ENCODE measurements around the gene UAP1L1. TPM values are rescaled to one million over a fixed set of nuclear protein-coding genes. Genes with fewer than 3 reads are reported as not detected.

The UAP1L1 gene
- total RNA-seq, 2 experiments from 2014 or later: 20.2 to 21.9 TPM

GRCh38 chr9:137044502-137045177 is 32.7 kb upstream of the UAP1L1 start:
- peaks cover 26% of the 10 kb centered on the region for H3K4me1 Mint-ChIP-seq
- peak overlapping the region; percentile 65 for H3K27ac Mint-ChIP-seq
- ChIA-PET POLR2A (interaction anchor here (0.9 to 2.2 kb wide), 5 partner anchors 10 to 85 kb away, joined by 3 to 12 read pairs (median 6); no protein-coding TSS in a partner anchor), CTCF (interaction anchor here (0.8 to 2.5 kb wide), 4 partner anchors 10 to 41 kb away, joined by 3 to 18 read pairs (median 10); partner anchors contain the start of gene ABCA2)
- no peaks in the 10 kb centered on the region for H3K36me3 Mint-ChIP-seq (ENCODE audit: low read depth)
- H3K27me3 Mint-ChIP-seq: peaks cover 25% of the 10 kb centered on the region
- H3K9me3 Mint-ChIP-seq: no peaks in the 10 kb centered on the region
- H3K4me3 Mint-ChIP-seq: peak overlapping the region; percentile 76
- no peak for DNase-seq

- Mint-ChIP-seq H3K4me1 (peaks cover 29% of the 10 kb centered on the region), H3K4me3 (peak overlapping the region; percentile 76), H3K27me3 (peaks cover 31% of the 10 kb centered on the region), H3K36me3 (ENCODE audit: low read depth) (no peaks in the 10 kb centered on the region), H3K9me3 (no peaks in the 10 kb centered on the region), H3K27ac (peak overlapping the region; percentile 65)
- ChIA-PET POLR2A (interaction anchor here (1.3 to 2.2 kb wide), 4 partner anchors 10 to 22 kb away, joined by 4 to 12 read pairs (median 7); no protein-coding TSS in a partner anchor), CTCF (interaction anchor here (0.6 to 2.5 kb wide), 9 partner anchors 10 to 80 kb away, joined by 3 to 69 read pairs (median 13); partner anchors contain the start of genes ABCA2, MAN1B1 and SAPCD2)
- DNase-seq: no peak
Observed at GRCh38 chr9:137045294-137046087, 31.8 kb upstream of the UAP1L1 start.

- CTCF ChIA-PET: interaction anchor here (0.7 to 1.9 kb wide), 35 partner anchors 9 to 582 kb away, joined by 3 to 69 read pairs (median 5); partner anchors contain the start of genes AJM1, MAN1B1, PAXX and RNF208
- Mint-ChIP-seq H3K36me3 (ENCODE audit: low read depth) (no peaks in the 10 kb centered on the region), H3K27ac (peak within 1 kb of the TSS; percentile 65), H3K4me1 (peaks cover 29% of the 10 kb centered on the region), H3K4me3 (peak within 1 kb of the TSS; percentile 76), H3K9me3 (no peaks in the 10 kb centered on the region), H3K27me3 (peaks cover 33% of the 10 kb centered on the region)
- DNase-seq: peak; percentile 86
- POLR2A ChIA-PET: interaction anchor here (0.9 to 1.4 kb wide), 7 partner anchors 11 to 25 kb away, joined by 3 to 7 read pairs (median 4); partner anchors contain the start of gene SAPCD2
Observed at GRCh38 chr9:137046088-137046787, 31.1 kb upstream of the UAP1L1 start, which contains the start of gene NPDC1. NPDC1 (minus strand) TSS chr9:137046177; CDS start chr9:137045989, 188 bp downstream.

- Mint-ChIP-seq H3K4me3 (no peak overlapping the region), H3K27ac (no peak overlapping the region), H3K9me3 (no peaks in the 10 kb centered on the region), H3K36me3 (ENCODE audit: low read depth) (no peaks in the 10 kb centered on the region), H3K27me3 (peaks cover 42% of the 10 kb centered on the region), H3K4me1 (peaks cover 23% of the 10 kb centered on the region)
- DNase-seq: no peak
- ChIA-PET POLR2A (interaction anchor here (1.2 kb wide), 1 partner anchor 14 kb away, joined by 3 read pairs; no protein-coding TSS in a partner anchor), CTCF (interaction anchor here (1.7 to 2.2 kb wide), 3 partner anchors 14 to 19 kb away, joined by 7 to 11 read pairs (median 7); no protein-coding TSS in a partner anchor)
Observed at GRCh38 chr9:137048655-137049543, 28.4 kb upstream of the UAP1L1 start.

- peak; percentile 75 for DNase-seq
Observed at GRCh38 chr9:137049544-137050449, 27.5 kb upstream of the UAP1L1 start.

GRCh38 chr9:137050570-137050969 is 26.7 kb upstream of the UAP1L1 start:
- ChIA-PET POLR2A (no interaction called here), CTCF (interaction anchor here (2.0 kb wide), 1 partner anchor 13 kb away, joined by 7 read pairs; no protein-coding TSS in a partner anchor)
- H3K27me3 Mint-ChIP-seq: peaks cover 40% of the 10 kb centered on the region
- no peaks in the 10 kb centered on the region for H3K36me3 Mint-ChIP-seq (ENCODE audit: low read depth)
- no peaks in the 10 kb centered on the region for H3K9me3 Mint-ChIP-seq
- no peak for DNase-seq
- H3K27ac Mint-ChIP-seq: no peak overlapping the region
- H3K4me1 Mint-ChIP-seq: peaks cover 10% of the 10 kb centered on the region
- no peak overlapping the region for H3K4me3 Mint-ChIP-seq

More at GRCh38 chr9:137049544-137050449, 27.5 kb upstream of the UAP1L1 start:
- Mint-ChIP-seq H3K27me3 (peaks cover 44% of the 10 kb centered on the region), H3K36me3 (ENCODE audit: low read depth) (no peaks in the 10 kb centered on the region), H3K9me3 (no peaks in the 10 kb centered on the region), H3K4me3 (no peak overlapping the region), H3K27ac (no peak overlapping the region), H3K4me1 (peaks cover 14% of the 10 kb centered on the region)
- ChIA-PET CTCF (interaction anchor here (1.7 to 2.2 kb wide), 3 partner anchors 14 to 18 kb away, joined by 7 to 11 read pairs (median 7); no protein-coding TSS in a partner anchor), POLR2A (interaction anchor here (1.2 kb wide), 1 partner anchor 14 kb away, joined by 3 read pairs; no protein-coding TSS in a partner anchor)

- DNase-seq: no peak
- H3K27me3 Mint-ChIP-seq: peaks cover 40% of the 10 kb centered on the region
- no peaks in the 10 kb centered on the region for H3K9me3 Mint-ChIP-seq
- no peak overlapping the region for H3K27ac Mint-ChIP-seq
- ChIA-PET POLR2A (no interaction called here), CTCF (interaction anchor here (0.6 to 2.3 kb wide), 2 partner anchors 16 to 19 kb away, joined by 3 to 9 read pairs; partner anchors contain the start of gene SAPCD2)
- no peaks in the 10 kb centered on the region for H3K36me3 Mint-ChIP-seq (ENCODE audit: low read depth)
- peaks cover 10% of the 10 kb centered on the region for H3K4me1 Mint-ChIP-seq
- H3K4me3 Mint-ChIP-seq: no peak overlapping the region
Observed at GRCh38 chr9:137051145-137051724, 26.1 kb upstream of the UAP1L1 start.

GRCh38 chr9:137052293-137052692 is 25.0 kb upstream of the UAP1L1 start:
- POLR2A ChIA-PET: interaction anchor here (0.9 kb wide), 1 partner anchor 19 kb away, joined by 3 read pairs; no protein-coding TSS in a partner anchor
- peaks cover 6% of the 10 kb centered on the region for H3K4me1 Mint-ChIP-seq
- H3K36me3 Mint-ChIP-seq (ENCODE audit: low read depth): no peaks in the 10 kb centered on the region
- no peak overlapping the region for H3K4me3 Mint-ChIP-seq
- H3K27ac Mint-ChIP-seq: no peak overlapping the region
- CTCF ChIA-PET: interaction anchor here (1.1 to 2.3 kb wide), 2 partner anchors 15 to 185 kb away, joined by 4 to 9 read pairs; no protein-coding TSS in a partner anchor
- H3K27me3 Mint-ChIP-seq: peaks cover 33% of the 10 kb centered on the region
- DNase-seq: no peak
- H3K9me3 Mint-ChIP-seq: no peaks in the 10 kb centered on the region

- ChIA-PET POLR2A (interaction anchor here (0.9 kb wide), 1 partner anchor 18 kb away, joined by 3 read pairs; no protein-coding TSS in a partner anchor), CTCF (interaction anchor here (1.1 to 2.3 kb wide), 2 partner anchors 14 to 184 kb away, joined by 4 to 9 read pairs; no protein-coding TSS in a partner anchor)
- Mint-ChIP-seq H3K27me3 (peaks cover 27% of the 10 kb centered on the region), H3K27ac (no peak overlapping the region), H3K4me3 (no peak overlapping the region), H3K36me3 (ENCODE audit: low read depth) (no peaks in the 10 kb centered on the region), H3K9me3 (no peaks in the 10 kb centered on the region), H3K4me1 (peaks cover 6% of the 10 kb centered on the region)
- no peak for DNase-seq
Observed at GRCh38 chr9:137052998-137053943, 24.0 kb upstream of the UAP1L1 start.
